GM19025 (cell line): ENCODE data around the gene GPR146.

Source experiments
- ATAC-seq: cut with Tn5 transposase; IDR thresholded peaks from one replicate; pipeline ENCODE4 v1.9.1; 2021; ENCODE audit warnings: mild to moderate bottlenecking, low read depth, moderate library complexity; ENCODE audit not compliant: unreplicated experiment

Gene GPR146

DNA sequence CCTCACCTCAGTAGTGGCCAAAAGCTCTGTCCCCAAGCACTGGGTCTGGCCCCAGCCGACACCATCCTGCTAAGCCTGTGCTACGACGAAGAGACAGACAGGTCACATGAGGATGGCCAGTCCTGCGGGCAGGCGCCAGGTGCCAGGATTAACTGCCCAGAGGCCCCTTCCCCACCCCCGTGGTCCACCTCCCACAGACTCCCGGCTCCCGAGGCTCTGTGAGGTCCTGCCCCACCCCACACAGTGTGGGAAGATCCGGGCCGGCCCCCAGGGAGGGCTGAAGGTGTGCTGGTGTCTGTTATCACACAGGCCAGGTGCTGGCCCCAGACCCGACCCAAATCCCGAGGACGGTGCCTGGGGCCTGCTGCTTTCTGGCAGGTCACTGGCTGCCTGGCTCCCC lies 34.1 kb upstream of the GPR146 start:
- no peak for ATAC-seq

DNA sequence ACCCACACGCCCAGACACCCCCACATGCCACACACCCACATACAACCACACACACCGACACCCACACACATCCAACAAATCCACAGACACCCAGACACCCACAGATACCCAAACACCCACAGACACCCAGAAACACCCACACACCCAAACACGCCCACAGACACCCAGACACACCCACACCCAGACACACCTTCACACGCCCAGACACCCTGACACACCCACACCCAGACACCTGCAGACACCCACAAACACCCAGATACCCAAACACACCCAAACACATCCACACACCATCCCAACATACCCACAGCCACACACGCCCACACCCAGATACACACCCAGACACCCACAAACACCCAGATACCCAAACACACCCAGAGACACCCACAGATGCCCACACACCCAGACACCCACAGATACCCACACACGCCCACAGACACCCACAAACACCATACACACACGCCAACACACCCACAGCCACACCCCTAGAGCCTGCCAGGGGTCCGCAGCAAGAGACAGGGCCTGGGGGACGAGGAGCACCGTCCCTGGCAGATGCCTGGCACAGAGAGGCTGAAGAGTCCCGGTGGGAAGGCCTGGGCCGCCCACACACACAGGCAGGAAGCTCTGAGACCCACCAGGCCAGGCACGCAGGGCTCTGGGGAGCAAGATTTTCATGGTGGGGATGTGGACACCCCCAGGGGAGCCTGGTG lies 32.9 kb upstream of the GPR146 start:
- ATAC-seq = no peak

DNA sequence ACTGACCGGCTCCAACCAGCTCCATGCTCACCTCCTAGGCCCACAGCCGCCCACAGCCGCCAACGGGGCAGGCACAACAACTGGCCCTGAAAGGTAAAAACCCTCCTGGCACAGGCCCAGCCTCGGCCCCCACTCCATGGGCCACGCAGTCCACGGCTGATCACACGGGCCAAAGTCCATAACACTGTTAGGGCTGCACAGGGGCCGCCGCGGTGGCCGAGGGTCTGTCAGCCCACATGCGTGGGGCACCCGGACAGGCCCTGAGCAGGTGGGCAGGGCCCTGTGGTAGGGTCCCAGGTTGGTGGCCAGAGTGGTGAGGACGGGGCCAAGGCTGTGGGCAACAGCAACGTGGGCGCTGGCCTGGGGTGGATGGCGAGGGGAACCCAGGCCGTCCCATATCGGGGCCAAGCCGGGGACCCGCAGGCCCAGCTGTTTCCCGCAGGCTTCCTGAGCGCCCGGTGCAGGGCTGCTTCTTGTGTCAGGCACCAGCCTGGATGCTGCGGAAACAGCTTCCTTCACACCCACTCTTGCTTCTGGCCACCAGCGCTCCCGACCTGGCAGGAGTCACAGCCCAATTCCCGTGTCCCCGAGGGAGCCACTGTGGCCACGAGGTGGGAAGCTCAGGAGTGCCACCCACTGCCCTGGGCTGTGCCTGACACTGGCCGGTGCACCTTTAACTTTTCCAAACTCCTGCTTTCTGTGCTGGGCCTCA lies 32.2 kb upstream of the GPR146 start:
- no peak for ATAC-seq

DNA sequence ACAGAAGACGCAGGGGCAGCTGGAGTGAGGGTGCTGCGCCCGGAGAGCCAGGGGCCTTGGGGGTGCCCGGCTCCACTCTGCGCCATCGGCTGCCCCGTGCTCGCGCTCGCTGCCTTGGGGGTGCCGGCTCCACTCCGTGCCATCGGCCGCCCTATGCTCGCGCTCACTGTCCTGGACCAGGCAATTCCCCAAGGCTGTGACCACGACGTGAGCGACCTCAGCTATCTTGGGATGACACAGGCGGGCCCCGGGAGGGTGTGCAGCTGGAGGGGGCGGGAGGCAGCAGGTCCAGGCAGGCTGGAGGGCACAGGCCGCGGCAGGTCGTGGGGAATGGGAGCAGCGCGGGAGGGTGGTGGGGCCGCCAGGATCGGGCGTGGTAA lies 31.6 kb upstream of the GPR146 start:
- ATAC-seq = no peak

DNA sequence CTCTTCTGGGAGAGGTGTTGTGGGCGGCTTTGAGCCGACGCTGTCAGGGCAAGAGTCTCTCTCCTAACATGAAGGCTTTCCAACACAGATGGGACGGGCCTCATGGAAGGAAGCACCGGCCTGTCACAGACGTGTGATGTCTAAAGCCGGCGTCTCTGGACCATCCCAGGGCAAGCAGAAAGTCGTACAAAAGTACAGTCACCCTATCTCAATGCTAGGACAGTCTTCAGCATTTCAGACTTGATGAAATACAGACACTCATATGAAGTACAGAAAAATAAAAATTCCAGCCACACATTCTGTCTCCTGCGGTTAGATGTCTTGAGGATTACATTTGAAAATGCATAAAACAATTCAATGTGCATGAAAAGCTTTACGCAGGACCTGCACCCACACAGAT lies 30.8 kb upstream of the GPR146 start:
- ATAC-seq = no peak

DNA sequence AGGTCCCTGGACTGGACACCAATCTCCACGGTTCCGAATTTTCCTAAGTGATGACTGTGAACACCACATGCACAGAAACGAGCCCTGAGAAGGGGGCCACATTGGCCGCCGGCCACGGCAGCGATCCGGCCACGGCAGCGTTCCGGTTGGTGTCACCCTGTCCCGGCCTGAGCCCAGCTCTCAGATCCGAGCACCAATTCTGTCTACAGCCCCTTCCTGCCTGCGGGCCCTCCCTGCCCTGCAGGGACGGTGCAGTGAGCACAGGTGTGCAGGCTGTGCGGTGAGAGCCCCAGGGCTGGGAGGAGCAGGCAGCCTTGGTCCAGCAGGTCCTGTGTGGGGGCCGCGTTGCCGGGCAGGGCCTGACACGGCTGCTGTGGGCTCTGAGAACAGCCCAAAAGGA lies 29.7 kb upstream of the GPR146 start:
- ATAC-seq = no peak

DNA sequence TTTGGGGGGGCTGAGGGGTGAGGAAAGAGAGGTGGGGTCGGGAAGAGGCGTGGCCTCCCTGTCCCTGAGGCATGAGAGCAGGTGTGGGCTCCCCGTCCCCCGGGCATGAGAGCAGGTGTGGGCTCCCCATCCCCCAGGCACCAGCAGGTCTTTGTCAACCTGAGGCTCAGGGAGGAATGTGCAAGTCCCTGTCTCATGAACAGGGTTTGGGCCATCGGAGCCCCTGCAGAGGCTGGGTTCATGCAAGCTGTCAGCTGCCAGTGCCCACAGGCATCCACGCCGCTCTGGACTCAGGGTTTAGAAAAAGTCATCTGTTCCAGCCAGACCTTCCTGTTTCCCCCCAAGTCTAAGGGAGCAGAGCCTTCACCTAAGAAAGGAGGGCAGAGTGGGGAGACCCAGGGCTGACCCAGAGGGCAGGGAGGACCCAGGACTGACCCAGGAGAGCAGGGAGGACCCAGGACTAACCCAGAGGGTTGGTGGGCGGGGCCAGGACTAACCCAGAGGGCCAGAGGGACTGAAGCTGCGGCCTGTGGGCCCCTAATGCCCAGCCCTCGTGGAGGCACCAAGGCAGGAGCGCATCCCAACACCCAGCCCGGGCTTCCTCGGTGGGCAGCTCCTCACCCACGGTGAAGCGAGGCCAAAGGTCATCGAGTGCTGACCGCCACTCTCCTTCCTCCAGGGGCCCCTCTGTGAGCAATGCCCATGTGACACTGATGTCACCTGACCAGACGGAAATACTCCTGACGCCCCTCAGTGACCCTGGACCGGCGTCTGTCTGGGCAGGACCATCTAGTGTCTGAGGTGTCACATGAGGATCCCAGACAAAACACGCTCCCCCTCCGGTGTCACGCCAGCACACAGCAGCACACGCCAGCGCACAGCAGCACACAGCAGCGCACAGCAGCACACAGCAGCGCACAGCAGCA lies 28.9 kb upstream of the GPR146 start:
- no peak for ATAC-seq

DNA sequence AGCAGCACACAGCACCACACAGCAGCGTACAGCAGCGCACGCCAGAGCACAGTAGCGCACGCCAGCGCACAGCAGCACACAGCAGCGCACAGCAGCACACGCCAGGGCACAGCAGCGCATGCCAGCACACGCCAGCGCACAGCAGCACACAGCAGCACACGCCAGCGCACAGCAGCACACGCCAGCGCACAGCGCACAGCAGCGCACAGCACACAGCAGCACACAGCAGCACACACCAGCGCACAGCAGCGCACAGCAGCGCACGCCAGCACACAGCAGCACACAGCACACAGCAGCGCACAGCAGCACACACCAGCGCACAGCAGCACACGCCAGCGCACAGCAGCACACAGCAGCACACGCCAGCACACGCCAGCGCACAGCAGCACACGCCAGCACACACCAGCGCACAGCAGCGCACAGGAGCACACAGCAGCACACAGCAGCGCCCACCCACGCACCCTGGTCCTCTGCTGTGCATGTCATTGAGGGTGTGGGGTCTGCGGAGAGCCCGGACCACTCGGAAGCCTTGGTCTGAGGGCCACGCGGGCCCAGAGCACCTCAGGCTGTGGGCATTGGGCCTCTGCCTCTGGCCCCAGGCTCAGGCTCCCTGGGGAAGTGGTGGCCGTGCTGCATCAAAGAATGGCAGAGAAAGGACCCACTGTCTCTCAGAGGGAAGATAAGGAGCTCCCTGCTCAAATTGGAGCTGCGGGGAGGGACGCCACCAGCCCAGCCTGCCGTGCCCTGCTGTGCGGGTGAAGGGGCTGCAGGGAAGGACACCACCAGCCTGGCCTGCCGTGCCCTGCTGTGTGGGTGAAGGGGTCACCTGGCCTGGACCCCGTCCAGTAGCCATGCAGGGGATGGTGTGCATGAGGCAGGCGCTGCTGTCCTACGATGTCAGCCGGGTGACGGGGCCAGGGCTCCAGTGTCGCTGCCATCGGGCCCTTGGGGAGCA lies 27.5 kb upstream of the GPR146 start:
- ATAC-seq = no peak

DNA sequence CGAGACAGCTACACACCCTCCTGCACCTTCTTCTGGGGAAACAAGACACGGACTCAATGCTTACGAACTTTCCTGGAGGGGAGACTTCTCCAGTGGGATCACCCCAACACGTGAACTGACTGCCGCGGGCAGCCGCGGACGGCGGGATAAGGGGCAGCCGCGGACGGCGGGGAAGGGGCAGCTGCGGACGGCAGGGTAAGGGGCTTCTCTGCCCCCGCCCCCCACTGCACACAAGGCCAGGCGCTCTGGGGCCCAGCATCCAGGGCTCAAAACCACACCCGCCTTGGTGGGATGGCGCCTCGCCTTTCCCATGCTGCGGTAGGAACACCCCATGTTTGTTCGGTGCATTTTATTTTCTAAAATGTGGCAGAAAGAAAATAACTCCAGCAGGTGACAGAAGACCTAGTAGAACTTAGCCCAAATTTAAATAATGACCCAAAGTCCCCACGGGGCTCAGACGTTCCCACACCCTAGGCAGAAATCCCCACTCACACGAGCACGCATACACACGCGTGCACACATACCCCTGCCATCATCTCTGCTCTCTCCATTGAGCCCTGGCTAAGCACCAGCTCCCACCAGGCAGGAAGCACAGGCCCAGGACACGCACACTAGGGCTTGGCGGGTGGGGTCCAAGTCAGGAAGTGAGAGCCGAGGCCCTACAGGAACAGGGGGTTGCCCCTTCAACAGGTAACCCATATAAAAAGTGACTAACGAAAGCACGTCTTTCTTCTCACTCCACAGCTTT lies 26.6 kb upstream of the GPR146 start:
- no peak for ATAC-seq

DNA sequence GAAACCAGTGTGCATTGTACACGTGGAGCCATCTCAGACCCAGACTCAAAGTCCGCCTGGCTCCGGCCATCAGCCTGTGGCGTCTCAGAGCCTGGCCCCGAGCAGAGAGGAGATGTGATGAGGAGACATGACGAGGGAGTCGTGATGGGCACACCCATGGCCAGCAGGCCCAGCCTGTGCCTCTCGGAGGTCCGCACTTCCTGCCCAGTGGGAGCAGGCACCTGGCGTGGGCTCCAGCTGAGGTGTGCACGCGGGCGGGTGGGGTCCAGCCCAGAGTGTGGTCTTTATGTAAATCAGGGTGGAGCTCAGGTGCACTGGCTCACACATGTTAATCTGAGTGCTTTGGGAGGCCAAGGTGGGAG lies 26.0 kb upstream of the GPR146 start:
- no peak for ATAC-seq

DNA sequence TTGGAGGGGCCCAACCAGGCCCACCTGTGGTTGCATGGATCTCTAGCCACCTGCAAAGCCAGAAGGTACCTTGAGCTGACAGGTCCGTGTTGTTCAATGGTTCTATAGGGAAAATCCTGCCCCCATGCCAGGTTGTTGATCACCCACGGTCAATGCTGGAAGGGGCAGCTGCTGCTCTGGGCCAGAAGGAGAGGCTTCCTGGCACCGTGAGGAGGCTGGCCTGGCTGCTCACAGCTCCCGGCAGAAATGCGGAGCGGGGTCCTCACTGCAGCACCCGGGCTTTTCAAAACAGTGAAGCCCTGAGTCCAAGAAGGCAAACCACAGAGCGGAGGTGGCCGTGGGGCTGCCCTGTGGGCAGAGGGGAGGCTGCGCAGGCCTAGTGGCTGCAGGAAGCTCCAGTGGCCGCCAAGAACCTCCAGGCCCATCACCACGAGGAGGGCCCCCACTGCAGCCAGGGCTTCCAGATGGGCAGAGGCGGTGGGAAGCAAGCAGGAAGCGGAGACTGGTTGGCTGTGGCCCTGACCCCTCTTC lies 25.0 kb upstream of the GPR146 start:
- ATAC-seq = no peak

DNA sequence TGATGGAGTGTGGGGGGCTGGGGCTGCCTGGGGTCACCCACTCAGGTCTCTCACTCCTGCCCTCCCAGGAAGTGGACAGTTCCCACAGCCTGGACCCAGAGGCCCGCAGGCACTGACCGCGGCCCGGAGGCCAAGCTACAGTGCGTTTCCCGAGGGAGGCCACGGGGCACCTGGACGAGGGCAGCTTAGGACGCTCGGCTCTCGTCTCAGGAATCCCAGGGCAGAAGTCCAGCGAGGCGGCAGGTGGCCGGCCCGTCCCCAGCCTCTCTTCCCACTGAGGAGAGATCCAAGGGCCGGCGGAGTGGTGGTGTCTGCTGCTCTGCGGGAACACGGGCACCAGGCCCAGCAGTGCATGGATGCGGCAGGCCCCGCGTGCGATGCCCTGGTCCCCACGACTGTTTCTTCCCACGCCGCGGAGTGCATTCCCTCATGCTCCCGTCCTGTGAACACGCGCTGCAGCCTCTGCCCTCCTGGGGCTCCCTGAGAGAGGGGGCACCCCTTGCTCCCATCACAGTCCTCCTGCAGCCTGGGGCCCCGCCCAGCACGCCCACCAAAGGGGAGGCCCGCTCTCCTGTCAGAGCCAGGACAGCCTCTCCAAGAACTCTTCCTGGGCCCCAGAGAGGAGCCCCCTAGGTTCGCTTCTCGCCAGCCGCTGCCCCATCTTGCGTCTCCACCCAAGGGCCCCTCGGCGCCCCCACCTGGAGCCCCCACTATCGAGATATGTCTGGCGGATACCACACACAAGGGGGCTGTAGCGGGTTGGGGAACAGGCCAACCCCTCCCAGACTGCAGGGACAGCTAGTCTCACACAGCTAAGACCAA lies 24.3 kb upstream of the GPR146 start:
- ATAC-seq = no peak

DNA sequence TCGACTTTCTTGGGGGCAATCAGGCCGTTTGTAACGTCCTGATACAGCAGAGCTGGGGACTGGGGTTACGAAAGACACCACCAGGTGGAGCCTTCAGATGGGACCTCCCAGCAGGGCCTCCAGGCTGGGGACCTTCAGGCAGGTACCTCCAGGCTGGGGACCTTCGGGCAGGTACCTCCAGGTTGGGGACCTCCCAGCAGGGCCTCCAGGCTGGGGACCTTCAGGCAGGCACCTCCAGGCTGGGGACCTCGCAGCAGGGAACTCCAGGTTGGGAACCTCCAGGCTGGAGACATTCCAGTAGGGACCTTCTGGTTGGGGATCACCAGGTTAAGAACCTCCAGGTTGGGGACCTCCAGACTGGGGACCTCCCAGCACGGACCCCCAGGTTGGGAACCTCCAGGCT lies 23.5 kb upstream of the GPR146 start:
- no peak for ATAC-seq

DNA sequence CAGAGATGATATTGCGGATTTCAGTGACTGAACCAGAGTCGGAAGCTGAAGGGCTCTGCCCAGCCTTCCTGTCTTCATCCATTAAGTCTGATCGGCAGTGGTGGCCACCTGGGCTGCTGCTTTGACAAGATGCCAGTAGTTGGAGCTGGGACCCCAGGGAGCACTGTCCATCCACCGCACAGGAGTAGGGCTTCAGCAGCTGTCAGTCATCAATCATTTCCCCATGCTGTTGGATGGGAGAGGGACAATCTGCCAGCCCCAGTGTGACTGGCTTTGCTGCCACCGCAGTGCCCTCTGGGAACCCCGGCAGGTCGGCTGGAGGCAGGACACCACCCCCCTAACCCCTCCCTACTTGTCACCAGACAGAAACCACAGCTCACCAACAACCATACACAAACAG lies 23.0 kb upstream of the GPR146 start:
- ATAC-seq = no peak

DNA sequence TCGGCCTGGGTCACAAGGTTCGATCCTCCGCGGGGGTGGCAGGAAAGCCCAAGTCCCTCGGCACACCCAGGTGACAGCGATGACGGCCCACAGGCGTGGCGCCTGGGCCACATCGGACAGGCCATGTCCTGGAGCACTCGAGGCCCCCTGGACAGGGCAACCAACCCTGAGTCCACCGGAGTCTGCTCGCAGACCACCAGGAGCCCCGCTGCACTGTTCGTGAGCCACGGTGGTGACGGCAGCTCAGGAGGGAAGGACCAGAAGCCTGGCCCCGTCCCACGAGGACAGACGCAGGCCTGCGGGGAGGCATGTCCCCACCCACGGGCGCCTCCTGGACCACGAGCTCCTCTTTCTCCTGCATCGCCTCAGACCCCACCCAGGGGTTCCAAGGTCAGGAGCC lies 22.4 kb upstream of the GPR146 start:
- no peak for ATAC-seq

DNA sequence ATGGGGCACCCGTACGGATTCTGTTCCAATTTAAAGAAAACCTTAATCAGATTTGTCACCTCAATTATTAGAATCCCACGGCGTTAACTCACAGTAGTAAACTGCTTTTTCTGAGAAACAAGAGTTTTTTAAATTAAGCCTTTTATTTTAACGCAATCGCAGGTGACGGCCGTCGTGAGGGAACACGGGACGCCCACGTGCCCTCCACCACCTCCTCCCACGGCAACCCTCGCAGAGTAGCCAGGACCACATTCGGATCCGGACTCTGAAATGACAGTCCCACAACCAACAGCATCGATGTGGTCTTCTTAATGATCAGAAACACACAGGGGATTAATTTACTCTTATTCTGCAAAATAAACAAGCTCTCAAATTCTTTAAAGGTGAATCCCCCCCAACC lies 22.0 kb upstream of the GPR146 start:
- no peak for ATAC-seq

DNA sequence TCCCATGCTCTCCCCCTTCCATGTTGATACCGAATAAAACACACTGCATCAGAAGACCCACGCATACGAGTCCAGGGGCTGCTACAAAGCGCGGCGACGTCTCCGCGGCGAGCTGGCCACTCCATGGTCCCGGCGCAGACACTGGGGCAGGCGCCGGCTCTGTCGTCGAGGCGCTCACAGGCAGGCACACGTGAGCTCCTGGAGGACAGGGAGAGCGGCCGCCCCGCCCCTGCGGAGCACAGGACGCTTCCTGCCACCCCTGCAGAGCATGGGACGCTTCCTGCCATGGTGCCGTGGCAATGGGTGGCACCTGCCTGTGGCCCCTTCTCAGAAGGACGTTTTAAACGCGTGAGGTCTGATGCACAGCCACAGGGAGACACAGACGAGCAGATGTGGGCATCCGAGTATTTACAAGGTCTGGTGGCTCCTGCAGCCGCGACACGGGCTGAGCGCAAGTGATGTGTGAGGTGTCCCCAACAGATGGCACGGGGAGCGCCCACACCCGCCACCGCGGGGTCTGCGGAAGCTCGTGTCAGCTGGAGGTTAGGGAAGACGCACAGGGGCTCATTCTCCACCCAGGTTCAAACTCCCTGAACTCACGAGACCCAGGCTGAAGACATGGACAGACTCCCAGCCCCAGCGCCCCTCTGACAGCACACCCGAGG lies 21.4 kb upstream of the GPR146 start:
- ATAC-seq = no peak

DNA sequence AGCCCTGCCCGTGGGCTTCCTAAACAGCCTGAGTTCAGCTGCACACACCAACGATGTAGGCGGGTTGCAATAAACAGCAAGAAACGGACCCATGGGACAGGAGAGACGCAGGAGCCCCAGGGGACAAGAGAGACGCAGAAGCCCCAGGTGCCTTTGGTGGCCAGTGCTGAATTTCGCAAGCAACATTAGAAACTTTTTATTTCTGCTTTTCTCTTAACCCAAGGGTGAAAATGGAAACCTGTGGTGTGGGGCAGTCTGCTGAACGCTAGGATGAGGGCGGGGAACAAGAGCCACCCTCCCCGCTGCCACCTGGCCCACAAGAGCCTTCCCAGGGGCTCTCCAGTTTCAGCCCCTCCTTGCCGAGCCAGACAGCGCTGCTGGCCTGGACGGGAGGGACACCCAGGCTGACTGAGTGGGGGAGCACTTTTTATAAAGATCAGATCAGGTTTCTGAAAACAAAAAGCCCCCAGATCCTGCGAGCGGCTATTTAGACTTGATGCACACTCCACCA lies 20.0 kb upstream of the GPR146 start:
- ATAC-seq = peak; percentile 53
